DND-41 (cell line): ENCODE measurements around the gene MRAP.

Experiments used
- EZH2 ChIP-seq: IDR thresholded peaks from 3 replicates; pipeline ENCODE4 v1.6.1; 2012; ENCODE audit warnings: borderline replicate concordance, low read depth, mild to moderate bottlenecking, moderate library complexity, low read length, inconsistent platforms; ENCODE audit not compliant: severe bottlenecking
- TF ChIP-seq, protein P1 (sequence below): IDR thresholded peaks from 2 replicates; pipeline ENCODE4 v1.5.1; 2012; ENCODE audit warnings: borderline replicate concordance, low read length, moderate library complexity, mild to moderate bottlenecking; ENCODE audit not compliant: poor library complexity, severe bottlenecking; ENCODE audit errors: extremely low read depth

DNA sequence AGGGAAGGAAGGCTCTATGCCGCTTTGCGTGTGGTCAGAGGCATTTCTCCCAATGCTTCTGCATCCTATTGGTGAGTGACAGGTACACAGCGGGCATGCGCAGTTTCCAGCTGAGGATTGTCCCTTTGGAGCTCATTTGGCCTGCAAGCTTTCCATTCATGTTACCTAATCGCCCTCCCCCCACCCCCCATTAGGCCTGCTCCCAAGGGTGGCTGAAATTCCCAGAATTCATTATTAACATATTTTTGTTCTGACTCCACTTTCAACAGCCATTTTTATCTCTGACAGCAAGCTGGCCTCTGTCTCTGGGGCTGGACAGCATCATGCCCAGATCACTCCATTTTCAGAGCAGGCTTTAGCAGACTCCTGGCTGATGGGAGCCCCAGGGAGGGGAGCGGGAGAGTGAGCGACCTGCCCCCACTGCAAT lies 45.4 kb upstream of the MRAP start:
- TF ChIP-seq, protein P1, sequence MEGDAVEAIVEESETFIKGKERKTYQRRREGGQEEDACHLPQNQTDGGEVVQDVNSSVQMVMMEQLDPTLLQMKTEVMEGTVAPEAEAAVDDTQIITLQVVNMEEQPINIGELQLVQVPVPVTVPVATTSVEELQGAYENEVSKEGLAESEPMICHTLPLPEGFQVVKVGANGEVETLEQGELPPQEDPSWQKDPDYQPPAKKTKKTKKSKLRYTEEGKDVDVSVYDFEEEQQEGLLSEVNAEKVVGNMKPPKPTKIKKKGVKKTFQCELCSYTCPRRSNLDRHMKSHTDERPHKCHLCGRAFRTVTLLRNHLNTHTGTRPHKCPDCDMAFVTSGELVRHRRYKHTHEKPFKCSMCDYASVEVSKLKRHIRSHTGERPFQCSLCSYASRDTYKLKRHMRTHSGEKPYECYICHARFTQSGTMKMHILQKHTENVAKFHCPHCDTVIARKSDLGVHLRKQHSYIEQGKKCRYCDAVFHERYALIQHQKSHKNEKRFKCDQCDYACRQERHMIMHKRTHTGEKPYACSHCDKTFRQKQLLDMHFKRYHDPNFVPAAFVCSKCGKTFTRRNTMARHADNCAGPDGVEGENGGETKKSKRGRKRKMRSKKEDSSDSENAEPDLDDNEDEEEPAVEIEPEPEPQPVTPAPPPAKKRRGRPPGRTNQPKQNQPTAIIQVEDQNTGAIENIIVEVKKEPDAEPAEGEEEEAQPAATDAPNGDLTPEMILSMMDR: no peak
- no peak for TF ChIP-seq EZH2
